Effector memory CD4-positive, alpha-beta T cell (primary cell): ENCODE measurements around the gene PPP4R3B.

Experiments
- DNase-seq, 3 donors: peaks; one replicate each; pipeline ENCODE4 v3.0.0-alpha.2; 2020
- H3K27ac ChIP-seq: 2 replicates; pipeline ENCODE4 v1.7.0; 2013; ENCODE audit warnings: mild to moderate bottlenecking, low read length, moderate library complexity; ENCODE audit not compliant: insufficient read depth, poor library complexity, severe bottlenecking
- H3K27me3 ChIP-seq: replicated peaks from 2 replicates; pipeline ENCODE4 v1.7.0; 2013; ENCODE audit warnings: mild to moderate bottlenecking, low read length; ENCODE audit not compliant: insufficient read depth, control insufficient read depth, poor library complexity, severe bottlenecking
- H3K36me3 ChIP-seq: 2 replicates; pipeline ENCODE4 v1.7.0; 2013; ENCODE audit warnings: mild to moderate bottlenecking, low read length, moderate library complexity; ENCODE audit not compliant: control insufficient read depth, insufficient read depth
- H3K4me1 ChIP-seq: 2 replicates; pipeline ENCODE4 v1.7.0; 2013; ENCODE audit warnings: low read length, mild to moderate bottlenecking; ENCODE audit not compliant: control insufficient read depth, insufficient read depth, poor library complexity, severe bottlenecking
- H3K4me3 ChIP-seq: 2 replicates; pipeline ENCODE4 v1.7.0; 2013; ENCODE audit warnings: low read length, low read depth, mild to moderate bottlenecking; ENCODE audit not compliant: insufficient read depth, poor library complexity, severe bottlenecking
- H3K9me3 ChIP-seq: 2 replicates; pipeline ENCODE4 v1.7.0; 2013; ENCODE audit warnings: mild to moderate bottlenecking, low read length, moderate library complexity; ENCODE audit not compliant: control insufficient read depth

The PPP4R3B gene

GRCh38 chr2:55519938-55520885 lies 97.2 kb downstream of the PPP4R3B start:
- Histone ChIP-seq H3K36me3 (peaks cover 5% of the 10 kb centered on the region), H3K9me3 (no peaks in the 10 kb centered on the region), H3K4me3 (peak overlapping the region; percentile 88), H3K27ac (peak overlapping the region; percentile 93), H3K4me1 (peaks cover 5% of the 10 kb centered on the region), H3K27me3 (no peaks in the 10 kb centered on the region)
- DNase-seq = peak in 2 of 3 donors; percentile 17 to 29

- H3K4me3 ChIP-seq = peak overlapping the region; percentile 88
- H3K27ac ChIP-seq = peak overlapping the region; percentile 93
- H3K36me3 ChIP-seq = peaks cover 3% of the 10 kb centered on the region
- no peaks in the 10 kb centered on the region for H3K27me3 ChIP-seq
- no peak for DNase-seq
- peaks cover 5% of the 10 kb centered on the region for H3K4me1 ChIP-seq
- no peaks in the 10 kb centered on the region for H3K9me3 ChIP-seq
Observed at GRCh38 chr2:55518841-55519165, 98.6 kb downstream of the PPP4R3B start.

- H3K4me1 ChIP-seq = no peaks in the 10 kb centered on the region
- no peak overlapping the region for H3K27ac ChIP-seq
- no peaks in the 10 kb centered on the region for H3K36me3 ChIP-seq
- DNase-seq = no peak
- no peaks in the 10 kb centered on the region for H3K27me3 ChIP-seq
- H3K9me3 ChIP-seq = no peaks in the 10 kb centered on the region
- no peak overlapping the region for H3K4me3 ChIP-seq
Observed at GRCh38 chr2:55511508-55512124, 105.8 kb downstream of the PPP4R3B start.

GRCh38 chr2:55502590-55503141 lies 114.8 kb downstream of the PPP4R3B start:
- H3K4me1 ChIP-seq = no peaks in the 10 kb centered on the region
- no peak for DNase-seq
- no peaks in the 10 kb centered on the region for H3K27me3 ChIP-seq
- no peaks in the 10 kb centered on the region for H3K9me3 ChIP-seq
- H3K27ac ChIP-seq = no peak overlapping the region
- no peak overlapping the region for H3K4me3 ChIP-seq
- H3K36me3 ChIP-seq = no peaks in the 10 kb centered on the region

GRCh38 chr2:55500025-55500424 lies 117.4 kb downstream of the PPP4R3B start:
- H3K4me1 ChIP-seq = no peaks in the 10 kb centered on the region
- H3K27me3 ChIP-seq = no peaks in the 10 kb centered on the region
- no peaks in the 10 kb centered on the region for H3K9me3 ChIP-seq
- H3K27ac ChIP-seq = no peak overlapping the region
- H3K4me3 ChIP-seq = no peak overlapping the region
- DNase-seq = no peak
- no peaks in the 10 kb centered on the region for H3K36me3 ChIP-seq

GRCh38 chr2:55498582-55498981 lies 118.8 kb downstream of the PPP4R3B start:
- Histone ChIP-seq H3K9me3 (no peaks in the 10 kb centered on the region), H3K4me1 (no peaks in the 10 kb centered on the region), H3K4me3 (no peak overlapping the region), H3K27me3 (no peaks in the 10 kb centered on the region), H3K27ac (no peak overlapping the region), H3K36me3 (no peaks in the 10 kb centered on the region)
- no peak for DNase-seq
